HepG2 (cell line): ENCODE measurements around the gene SHROOM1. TPM values are rescaled to one million over a fixed set of nuclear protein-coding genes. Genes with fewer than 3 reads are reported as not detected.
"Not testable (repeated sequence)": the region's sequence is repeated elsewhere in the genome, so short reads cannot be mapped to it uniquely, and the experiment has no call there.

ENCODE experiments used
- ATAC-seq: fragments of 200-7000 bp; cut with Tn5 transposase; 3 replicates; pipeline ENCODE4 v1.9.1; 2020; ENCODE audit warnings: mild to moderate bottlenecking, moderate library complexity
- BruUV-seq: library from RNA; stranded (reverse); fragments of 400-500 nt; replicated peaks from 2 replicates; lab custom pipeline; 2021; lab: Mats Ljungman, UMichigan
- CTCF ChIA-PET: fragments of 300-600 bp; formaldehyde crosslinking; extraction: SDS; loops from one replicate; lab custom pipeline; 2021; ENCODE audit warnings: low total read pairs, inconsistent platforms, low intra/inter-chr PET ratio; lab: Yijun Ruan, JAX
- POLR2A ChIA-PET: fragments of 350-600 bp; sonication (Branson Sonifier 250); formaldehyde crosslinking; loops from one replicate; lab custom pipeline; 2020; ENCODE audit warnings: antibody characterized with exemption, inconsistent platforms; lab: Yijun Ruan, JAX
- DNase-seq: peaks from one replicate; pipeline ENCODE4 v3.0.0-alpha.2; 2015; ENCODE audit warnings: low spot score
- FAIRE-seq: peaks from 3 replicates; lab custom pipeline; 2011; peaks lifted over from hg19 to GRCh38; lab: Jason Lieb, UNC
- H2AFZ ChIP-seq: one replicate; pipeline ENCODE4 v1.6.1; 2011; ENCODE audit warnings: low read length, inconsistent platforms
- H3K27ac ChIP-seq: fragments of 300-600 bp; 3 replicates; pipeline ENCODE4 v1.8.0; 2011; ENCODE audit warnings: mixed run types, mild to moderate bottlenecking, mixed read lengths, low read length, inconsistent platforms; ENCODE audit not compliant: insufficient read depth; ENCODE audit errors: extremely low read length
- H3K27me3 ChIP-seq, 2 experiments: fragments of 200-600 bp in 1 of 2; 2 replicates in 1 of 2; 3 replicates in 1 of 2; pipeline versions ENCODE4 v1.6.0 to v1.8.0; 2011; ENCODE audit warnings: low read length in 2 of 2, mild to moderate bottlenecking in 2 of 2, moderate library complexity in 2 of 2, inconsistent platforms in 1 of 2; ENCODE audit not compliant: insufficient read depth in 2 of 2, control insufficient read depth in 1 of 2
- H3K36me3 ChIP-seq, 2 experiments: fragments of 200-600 bp in 1 of 2; replicated peaks in 1 of 2; 2 replicates in 1 of 2; 3 replicates in 1 of 2; pipeline versions ENCODE4 v1.5.1 to v1.8.0; 2011; ENCODE audit warnings: low read length in 2 of 2, inconsistent platforms in 1 of 2; ENCODE audit not compliant: insufficient read depth in 2 of 2, control insufficient read depth in 1 of 2
- H3K4me1 ChIP-seq: 2 replicates; pipeline ENCODE4 v1.5.1; 2012; ENCODE audit warnings: low read length, inconsistent platforms; ENCODE audit not compliant: insufficient read depth
- H3K4me2 ChIP-seq: 2 replicates; pipeline ENCODE4 v1.6.0; 2011; ENCODE audit warnings: low read depth, low read length, inconsistent platforms
- H3K4me3 ChIP-seq, 3 experiments: fragments of 200-600 bp in 1 of 3; sonication (generic), shearing (Covaris generic) in 1 of 3; replicated peaks in 1 of 3; 2 replicates each; pipeline ENCODE4 v1.5.1; 2011 to 2016; ENCODE audit warnings: low read length in 3 of 3, inconsistent platforms in 2 of 3, low read depth in 2 of 3, mild to moderate bottlenecking in 2 of 3, control low read depth in 1 of 3, mixed read lengths in 1 of 3; ENCODE audit not compliant: insufficient read depth in 1 of 3
- H3K79me2 ChIP-seq: one replicate; pipeline ENCODE4 v1.6.1; 2011; ENCODE audit warnings: low read length, inconsistent platforms; ENCODE audit not compliant: insufficient read depth
- H3K9ac ChIP-seq: 2 replicates; pipeline ENCODE4 v1.6.0; 2011; ENCODE audit warnings: mild to moderate bottlenecking, low read depth, low read length, inconsistent platforms; ENCODE audit not compliant: insufficient read depth
- H3K9me3 ChIP-seq: 2 replicates; pipeline ENCODE4 v1.5.1; 2012; ENCODE audit warnings: mild to moderate bottlenecking, low read length
- H4K20me1 ChIP-seq: 2 replicates; pipeline ENCODE4 v1.6.0; 2011; ENCODE audit warnings: inconsistent platforms, mild to moderate bottlenecking, low read length, moderate library complexity; ENCODE audit not compliant: insufficient read depth
- CEBPB ChIP-seq: IDR thresholded peaks from 2 replicates; pipeline ENCODE4 v1.6.1; 2011; ENCODE audit warnings: low read depth, low read length, improper control_type of control experiment, borderline replicate concordance
- MBD4 ChIP-seq: IDR thresholded peaks from 2 replicates; pipeline ENCODE4 v1.6.1; 2012; ENCODE audit warnings: low read length, inconsistent platforms, borderline replicate concordance
- PHF20 ChIP-seq: sonication (generic); formaldehyde crosslinking; IDR thresholded peaks from 2 replicates; pipeline ENCODE4 v1.5.0; 2020; ENCODE audit warnings: mild to moderate bottlenecking, missing genetic modification reagents
- ZNF121 ChIP-seq: sonication (generic); formaldehyde crosslinking; IDR thresholded peaks from 2 replicates; pipeline ENCODE4 v1.5.0; 2020; ENCODE audit warnings: mild to moderate bottlenecking, missing genetic modification reagents
- ZNF770 ChIP-seq: sonication (generic); formaldehyde crosslinking; IDR thresholded peaks from 2 replicates; pipeline ENCODE4 v1.5.0; 2020; ENCODE audit warnings: mild to moderate bottlenecking, missing genetic modification reagents
- ZXDC ChIP-seq: sonication (generic); formaldehyde crosslinking; IDR thresholded peaks from 2 replicates; pipeline ENCODE4 v1.5.0; 2020; ENCODE audit warnings: mild to moderate bottlenecking, missing genetic modification reagents
- WGBS: methylation state at CpG from one replicate; pipeline ENCODE4 v1.1.6; 2017; ENCODE audit warnings: low lambda C conversion rate; 5-methylcytosine and 5-hydroxymethylcytosine counted together
- in situ Hi-C: cut with HindIII; loops from 2 replicates; pipeline ENCODE4 v1.10.0; 2017; ENCODE audit warnings: low pct_unique_long_range_greater_than_20kb; ENCODE audit not compliant: extremely low pct_ligation_motif_present
- intact Hi-C: fragments of 100-400 bp; cut with micrococcal nuclease; formaldehyde crosslinking; loops from one replicate; pipeline ENCODE4 v1.10.0; 2022; ENCODE audit not compliant: unreplicated experiment
- polyA plus RNA-seq, 8 experiments: library from polyadenylated mRNA; depleted of rRNA in 3 of 8; stranded (reverse) in 7 of 8; unstranded in 1 of 8; fragments of >200 nt; fragmentation: Illumina TruSeq in 4 of 8; extraction: Trizol in 4 of 8; gene quantifications; 2 replicates each; pipeline versions ENCODE4 v1.2.1 to v1.2.3, GENCODE V29; 2011 to 2016; ENCODE audit warnings: low read depth in 4 of 8, missing spikeins in 1 of 8, mixed read lengths in 1 of 8; ENCODE audit not compliant: insufficient read depth in 1 of 8
- total RNA-seq, 5 experiments: library from RNA; depleted of rRNA; stranded (reverse); fragments of >200 nt; fragmentation: Illumina TruSeq; extraction: Trizol; gene quantifications; 2 replicates each; pipeline ENCODE4 v1.2.3, GENCODE V29; 2016; ENCODE audit warnings: low read depth in 1 of 5

SHROOM1 gene
- total and polyA plus RNA-seq, 2 of the 13 experiments (the other 11 are each of a cell fraction or from before 2014, with no cell fraction given): 18.2 to 25.7 TPM

GRCh38 chr5:132802685-132803066, 27.8 kb downstream of the SHROOM1 start:
- 0 out of 2 replicates have a peak, but pooled peaks have one; percentile 6 for TF ChIP-seq CEBPB
- H3K9ac ChIP-seq, H3K9me3 ChIP-seq, CTCF ChIA-PET, DNase-seq, in situ Hi-C loops, H2AFZ ChIP-seq, ATAC-seq, H3K4me3 ChIP-seq, FAIRE-seq, intact Hi-C loops, H3K4me2 ChIP-seq, H3K27ac ChIP-seq, H3K27me3 ChIP-seq, H4K20me1 ChIP-seq, H3K36me3 ChIP-seq, BruUV-seq: not testable (repeated sequence)
- Histone ChIP-seq H3K79me2 (peaks cover 17% of the 10 kb centered on the region), H3K4me1 (peaks cover 48% of the 10 kb centered on the region)
- WGBS: 98% methylated on average over 5 of the region's 5 CpGs
- POLR2A ChIA-PET: interaction anchor here (0.8 to 1.2 kb wide), 2 partner anchors 10 to 11 kb away, joined by 3 read pairs; partner anchors contain the start of gene SOWAHA

GRCh38 chr5:132802044-132802684, 28.3 kb downstream of the SHROOM1 start:
- Histone ChIP-seq H3K9ac (no peak overlapping the region), H3K4me1 (peaks cover 45% of the 10 kb centered on the region), H3K4me2 (no peak overlapping the region), H3K27me3 (no peaks in the 10 kb centered on the region; a peak in 1 of 5 replicates), H3K27ac (no peak overlapping the region), H3K36me3 (no peaks in the 10 kb centered on the region; a peak in 1 of 5 replicates), H3K79me2 (peaks cover 17% of the 10 kb centered on the region), H3K4me3 (no peak overlapping the region), H3K9me3 (no peaks in the 10 kb centered on the region), H4K20me1 (no peaks in the 10 kb centered on the region), H2AFZ (no peak overlapping the region)
- ATAC-seq: no peak
- FAIRE-seq: no peak
- no peak for TF ChIP-seq ZXDC (CRISPR knock-in tag)
- no peak for TF ChIP-seq PHF20 (CRISPR knock-in tag)
- TF ChIP-seq ZNF770 (CRISPR knock-in tag): peak; percentile 31; the same call in 1 of the 2 replicates
- peak; percentile 82 for TF ChIP-seq ZNF121 (CRISPR knock-in tag)
- TF ChIP-seq MBD4: no peak
- CTCF ChIA-PET: no interaction called here
- 97% methylated on average over 5 of the region's 5 CpGs for WGBS
- no peak for DNase-seq
- intact Hi-C loops (no loop called here), in situ Hi-C loops (no loop called here)
- no TSS peak for BruUV-seq
- POLR2A ChIA-PET: interaction anchor here (1.2 to 1.6 kb wide), 2 partner anchors 9 to 11 kb away, joined by 3 read pairs; partner anchors contain the start of gene SOWAHA
